Lower leg skin (tissue), 4 donors: ENCODE data around the gene PLEKHO2. TPM values are rescaled to one million over a fixed set of nuclear protein-coding genes. Genes with fewer than 3 reads are reported as not detected.

Source experiments
- DNase-seq, 2 donors: peaks; one replicate each; pipeline ENCODE4 v3.0.0-alpha.2; 2019; ENCODE audit warnings: low spot score in 2 of 2
- H3K4me3 ChIP-seq: fragments of 200-600 bp; sonication (generic); 2 replicates; pipeline ENCODE4 v1.5.1; 2017; ENCODE audit warnings: mild to moderate bottlenecking, low read depth; ENCODE audit not compliant: poor library complexity, severe bottlenecking
- CTCF ChIP-seq, 3 donors: fragments of 450-650 bp; IDR thresholded peaks; one replicate each; pipeline ENCODE4 v1.5.1; 2016; ENCODE audit warnings: antibody characterized with exemption in 3 of 3, mild to moderate bottlenecking in 3 of 3, moderate library complexity in 2 of 3
- POLR2A ChIP-seq, 2 donors: fragments of 450-650 bp; IDR thresholded peaks; one replicate each; pipeline ENCODE4 v1.6.1; 2016 to 2017; ENCODE audit warnings: antibody characterized with exemption in 2 of 2, mild to moderate bottlenecking in 1 of 2, moderate library complexity in 1 of 2
- WGBS, 2 donors: methylation state at CpG; one replicate each; pipeline ENCODE4 v1.1.5; 2018; 5-methylcytosine and 5-hydroxymethylcytosine counted together
- intact Hi-C: fragments of 100-400 bp; cut with DNase I; formaldehyde crosslinking; loops from one replicate; pipeline ENCODE4 v1.15.0; 2023; ENCODE audit warnings: low total_unique reads
- total RNA-seq, 4 donors: library from RNA; depleted of rRNA; stranded (reverse); fragments of >200 nt; gene quantifications; one replicate each; pipeline ENCODE4 v1.1.0, GENCODE V29; 2016

The PLEKHO2 gene
- total RNA-seq, 4 donors from 2014 or later = 5.7 to 15.6 (median 7.3) TPM

DNA sequence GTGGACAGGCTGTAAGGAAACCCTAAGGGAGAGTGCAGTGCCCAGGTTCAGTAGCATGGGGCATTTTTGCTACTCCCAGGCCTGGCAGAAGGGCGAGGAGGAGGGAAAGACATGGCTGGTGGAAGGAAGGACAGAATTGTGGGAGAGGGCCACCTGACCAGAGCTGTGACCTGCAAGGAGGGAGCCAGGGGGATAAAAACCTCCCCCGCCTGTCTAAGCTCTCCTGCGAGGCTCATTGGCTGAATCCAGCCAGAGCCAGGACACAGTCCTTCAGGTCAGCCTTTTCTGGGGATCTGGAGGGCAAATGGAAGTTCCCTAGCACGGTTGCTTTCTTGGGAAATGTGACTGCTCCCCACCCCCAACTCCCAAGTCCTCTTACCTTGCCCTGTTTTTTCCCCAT lies 56.7 kb downstream of the PLEKHO2 start:
- no peak overlapping the region for H3K4me3 ChIP-seq
- no peak for TF ChIP-seq CTCF (IDR thresholded peaks at IDR 0.05)
- no peak for TF ChIP-seq POLR2A (IDR thresholded peaks at IDR 0.05)
- 87 to 90% methylated on average over 4 of the region's 4 CpGs for WGBS, 2 donors
- no peak for DNase-seq
- intact Hi-C loops = no loop called here

GRCh38 chr15:64901141-64901540 lies 59.4 kb downstream of the PLEKHO2 start:
- TF ChIP-seq CTCF (IDR thresholded peaks at IDR 0.05) = no peak
- no peak overlapping the region for H3K4me3 ChIP-seq
- no peak for DNase-seq
- intact Hi-C loops = no loop called here
- 97 to 99% methylated on average over 5 of the region's 5 CpGs for WGBS, 2 donors

- WGBS, 2 donors = 94 to 98% methylated on average over 2 of the region's 2 CpGs
These were observed 60.2 kb downstream of the PLEKHO2 start for GRCh38 chr15:64901914-64902313.

DNA sequence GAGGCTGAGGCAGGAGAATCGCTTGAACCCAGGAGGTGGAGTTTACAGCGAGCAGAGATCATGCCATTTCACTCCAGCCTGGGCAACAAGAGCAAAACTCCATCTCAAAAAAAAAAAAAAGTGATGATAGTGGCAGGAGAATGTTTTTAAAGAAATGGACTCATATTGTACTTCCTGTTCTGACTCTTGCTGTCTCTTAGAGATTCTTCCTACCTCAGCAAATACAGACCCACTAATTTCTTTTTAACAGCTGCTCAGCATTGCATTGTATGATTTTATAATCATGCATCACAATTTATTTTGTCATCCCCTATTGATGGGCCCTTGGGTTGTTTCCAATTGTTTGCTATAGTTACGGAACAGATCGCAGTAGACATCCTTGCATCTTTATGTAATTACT lies 61.1 kb downstream of the PLEKHO2 start:
- H3K4me3 ChIP-seq = no peak overlapping the region
- WGBS, 2 donors = 80 to 92% methylated on average over 4 of the region's 4 CpGs
- TF ChIP-seq CTCF (IDR thresholded peaks at IDR 0.05) (no peak), POLR2A (IDR thresholded peaks at IDR 0.05) (no peak)
- intact Hi-C loops = no loop called here
- no peak for DNase-seq

More at GRCh38 chr15:64901914-64902313, 60.2 kb downstream of the PLEKHO2 start:
- no peak for DNase-seq
- H3K4me3 ChIP-seq = no peak overlapping the region
- intact Hi-C loops = no loop called here
- TF ChIP-seq CTCF (IDR thresholded peaks at IDR 0.05) = no peak
- TF ChIP-seq POLR2A (IDR thresholded peaks at IDR 0.05) = no peak

DNA sequence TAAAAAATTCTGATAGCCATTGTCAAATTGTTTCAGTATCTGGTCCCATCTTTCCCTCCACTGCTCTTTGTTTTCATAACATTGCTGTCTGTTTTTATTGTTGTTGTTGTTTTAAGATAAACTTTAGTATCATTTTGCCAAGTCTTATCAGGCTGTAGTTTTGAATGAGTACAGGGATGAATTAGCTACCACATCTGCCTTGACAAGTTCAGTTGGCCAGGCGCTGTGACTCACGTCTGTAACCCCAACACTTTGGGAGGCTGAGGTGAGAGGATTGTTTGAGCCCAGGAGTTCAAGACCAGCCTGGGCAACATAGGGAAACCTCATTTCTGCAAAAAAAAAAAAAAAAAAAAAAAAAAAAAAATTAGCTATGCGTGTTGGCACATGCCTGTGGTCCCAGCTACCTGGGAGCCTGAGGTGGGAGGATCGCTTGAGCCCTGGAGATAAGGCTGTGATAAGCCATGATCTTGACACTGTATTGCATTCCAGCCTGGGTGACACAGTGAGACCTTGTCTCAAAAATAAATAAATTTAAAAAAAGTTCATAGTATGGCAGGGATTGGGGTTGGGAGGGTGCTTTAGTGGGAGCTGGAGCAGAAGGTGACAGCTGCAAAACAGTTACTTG lies 61.7 kb downstream of the PLEKHO2 start:
- intact Hi-C loops = no loop called here
- no peak for TF ChIP-seq POLR2A (IDR thresholded peaks at IDR 0.05)
- no peak for TF ChIP-seq CTCF (IDR thresholded peaks at IDR 0.05)
- WGBS, 2 donors = 77 to 82% methylated on average over 4 of the region's 4 CpGs
- DNase-seq = no peak
- no peak overlapping the region for H3K4me3 ChIP-seq

DNA sequence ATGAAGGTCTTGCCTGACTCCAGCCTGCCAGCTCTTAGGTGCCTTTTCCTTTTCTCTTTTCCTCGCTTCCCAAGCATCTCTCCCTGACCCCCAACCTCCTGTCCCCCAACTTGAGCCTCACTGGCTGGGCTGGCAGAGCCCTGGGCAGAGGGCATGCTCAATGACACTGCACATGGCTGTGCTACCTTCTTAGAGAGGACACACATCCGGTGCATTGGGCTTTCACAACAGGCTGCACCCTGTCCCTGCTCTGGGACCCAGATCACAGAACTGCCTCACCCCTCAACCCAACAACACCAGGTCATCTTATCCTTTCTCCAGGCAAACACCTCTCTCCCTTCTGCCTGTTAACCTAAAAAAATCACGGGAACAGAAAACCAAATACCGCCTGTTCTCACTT lies 62.5 kb downstream of the PLEKHO2 start:
- no peak for TF ChIP-seq POLR2A (IDR thresholded peaks at IDR 0.05)
- TF ChIP-seq CTCF (IDR thresholded peaks at IDR 0.05) = no peak
- DNase-seq = no peak

More for the DNA sequence above, 62.5 kb downstream of the PLEKHO2 start:
- H3K4me3 ChIP-seq = no peak overlapping the region
- intact Hi-C loops = no loop called here
- 98% methylated on average over 4 of the region's 4 CpGs for WGBS, 2 donors
